DND-41 (cell line): ENCODE results near the gene CACNG3.

Experiments used
- ATAC-seq: fragments of 200-7000 bp; cut with Tn5 transposase; 3 replicates; pipeline ENCODE4 v1.9.1; 2021; ENCODE audit warnings: low read depth; ENCODE audit not compliant: insufficient read depth
- DNase-seq: peaks from one replicate; pipeline ENCODE4 v3.0.0-alpha.2; 2020
- H2AFZ ChIP-seq: 2 replicates; pipeline ENCODE4 v1.6.0; 2012; ENCODE audit warnings: low read depth, low read length
- H3K27ac ChIP-seq: 2 replicates; pipeline ENCODE4 v1.5.1; 2012; ENCODE audit warnings: low read length, inconsistent platforms
- H3K27me3 ChIP-seq: fragments of 200-600 bp; sonication (generic); 2 replicates; pipeline ENCODE4 v1.6.0; 2012; ENCODE audit warnings: low read length, mild to moderate bottlenecking, inconsistent platforms; ENCODE audit not compliant: insufficient read depth, poor library complexity
- H3K36me3 ChIP-seq: 2 replicates; pipeline ENCODE4 v1.5.1; 2012; ENCODE audit warnings: low read length, inconsistent platforms; ENCODE audit not compliant: insufficient read depth
- H3K4me1 ChIP-seq: 2 replicates; pipeline ENCODE4 v1.5.1; 2012; ENCODE audit warnings: mild to moderate bottlenecking, low read length; ENCODE audit not compliant: insufficient read depth
- H3K4me2 ChIP-seq: 2 replicates; pipeline ENCODE4 v1.6.0; 2012; ENCODE audit warnings: mild to moderate bottlenecking, moderate library complexity, low read length, inconsistent platforms; ENCODE audit not compliant: insufficient read depth
- H3K4me3 ChIP-seq, 2 experiments: fragments of 200-600 bp in 1 of 2; shearing (Covaris generic) in 1 of 2; 2 replicates each; pipeline ENCODE4 v1.5.1; 2012 to 2016; ENCODE audit warnings: inconsistent platforms in 2 of 2, low read length in 2 of 2, mild to moderate bottlenecking in 2 of 2, low read depth in 1 of 2, moderate library complexity in 1 of 2
- H3K79me2 ChIP-seq: 2 replicates; pipeline ENCODE4 v1.6.0; 2012; ENCODE audit warnings: low read length, inconsistent platforms; ENCODE audit not compliant: insufficient read depth
- H3K9ac ChIP-seq: 2 replicates; pipeline ENCODE4 v1.6.0; 2012; ENCODE audit warnings: low read depth, mild to moderate bottlenecking, inconsistent platforms, low read length, moderate library complexity
- H3K9me3 ChIP-seq: 2 replicates; pipeline ENCODE4 v1.5.1; 2012; ENCODE audit warnings: low read length, moderate library complexity, mild to moderate bottlenecking, inconsistent platforms; ENCODE audit not compliant: insufficient read depth, severe bottlenecking
- H4K20me1 ChIP-seq: 2 replicates; pipeline ENCODE4 v1.6.0; 2012; ENCODE audit warnings: low read length; ENCODE audit not compliant: insufficient read depth
- CTCF ChIP-seq: IDR thresholded peaks from 2 replicates; pipeline ENCODE4 v1.5.1; 2012; ENCODE audit warnings: borderline replicate concordance, low read length, moderate library complexity, mild to moderate bottlenecking; ENCODE audit not compliant: poor library complexity, severe bottlenecking; ENCODE audit errors: extremely low read depth
- EZH2 ChIP-seq: IDR thresholded peaks from 3 replicates; pipeline ENCODE4 v1.6.1; 2012; ENCODE audit warnings: borderline replicate concordance, low read depth, mild to moderate bottlenecking, moderate library complexity, low read length, inconsistent platforms; ENCODE audit not compliant: severe bottlenecking

CACNG3 gene

GRCh38 chr16:24360936-24361335 is 104.8 kb downstream of the CACNG3 start:
- no peak overlapping the region for H2AFZ ChIP-seq
- no peak overlapping the region for H3K9ac ChIP-seq
- ATAC-seq (no peak), DNase-seq (no peak)
- H3K9me3 ChIP-seq = no peaks in the 10 kb centered on the region
- H4K20me1 ChIP-seq = no peaks in the 10 kb centered on the region
- TF ChIP-seq EZH2 (no peak), CTCF (no peak)
- H3K4me1 ChIP-seq = no peaks in the 10 kb centered on the region
- H3K27ac ChIP-seq = no peak overlapping the region
- H3K27me3 ChIP-seq = peaks cover 3% of the 10 kb centered on the region
- no peak overlapping the region for H3K4me3 ChIP-seq
- no peak overlapping the region for H3K4me2 ChIP-seq
- no peaks in the 10 kb centered on the region for H3K36me3 ChIP-seq
- no peaks in the 10 kb centered on the region for H3K79me2 ChIP-seq

GRCh38 chr16:24364596-24364995 is 108.5 kb downstream of the CACNG3 start:
- no peak overlapping the region for H3K9ac ChIP-seq
- H2AFZ ChIP-seq = no peak overlapping the region
- H3K4me1 ChIP-seq = no peaks in the 10 kb centered on the region
- H3K4me2 ChIP-seq = no peak overlapping the region
- H3K27me3 ChIP-seq = peaks cover 3% of the 10 kb centered on the region
- DNase-seq (no peak), ATAC-seq (no peak)
- H3K4me3 ChIP-seq = no peak overlapping the region
- H3K36me3 ChIP-seq = no peaks in the 10 kb centered on the region
- TF ChIP-seq CTCF (no peak), EZH2 (no peak)
- H3K79me2 ChIP-seq = no peaks in the 10 kb centered on the region
- no peaks in the 10 kb centered on the region for H4K20me1 ChIP-seq
- no peak overlapping the region for H3K27ac ChIP-seq
- no peaks in the 10 kb centered on the region for H3K9me3 ChIP-seq

GRCh38 chr16:24367186-24367710 is 111.1 kb downstream of the CACNG3 start:
- TF ChIP-seq EZH2 (no peak), CTCF (no peak)
- Histone ChIP-seq H3K79me2 (no peaks in the 10 kb centered on the region), H2AFZ (no peak overlapping the region), H3K9me3 (peaks cover 4% of the 10 kb centered on the region), H3K4me1 (no peaks in the 10 kb centered on the region), H4K20me1 (no peaks in the 10 kb centered on the region), H3K36me3 (no peaks in the 10 kb centered on the region), H3K27me3 (peaks cover 5% of the 10 kb centered on the region), H3K4me3 (no peak overlapping the region), H3K4me2 (no peak overlapping the region), H3K27ac (no peak overlapping the region), H3K9ac (no peak overlapping the region)
- ATAC-seq = no peak
- DNase-seq = no peak

- Histone ChIP-seq H3K4me2 (no peak overlapping the region), H3K36me3 (no peaks in the 10 kb centered on the region), H3K4me1 (no peaks in the 10 kb centered on the region), H3K79me2 (no peaks in the 10 kb centered on the region), H3K9ac (no peak overlapping the region), H3K27ac (no peak overlapping the region), H2AFZ (no peak overlapping the region), H3K27me3 (peaks cover 3% of the 10 kb centered on the region), H3K4me3 (no peak overlapping the region), H4K20me1 (no peaks in the 10 kb centered on the region), H3K9me3 (peaks cover 10% of the 10 kb centered on the region)
- DNase-seq (no peak), ATAC-seq (no peak)
- no peak for TF ChIP-seq EZH2
- no peak for TF ChIP-seq CTCF
Observed at GRCh38 chr16:24372824-24373223, 116.7 kb downstream of the CACNG3 start.
